ENCODE measurements around the gene LOC101059915.
"Not testable (repeated sequence)": the region's sequence is repeated elsewhere in the genome, so short reads cannot be mapped to it uniquely, and the experiment has no call there.

Gene LOC101059915

DNA sequence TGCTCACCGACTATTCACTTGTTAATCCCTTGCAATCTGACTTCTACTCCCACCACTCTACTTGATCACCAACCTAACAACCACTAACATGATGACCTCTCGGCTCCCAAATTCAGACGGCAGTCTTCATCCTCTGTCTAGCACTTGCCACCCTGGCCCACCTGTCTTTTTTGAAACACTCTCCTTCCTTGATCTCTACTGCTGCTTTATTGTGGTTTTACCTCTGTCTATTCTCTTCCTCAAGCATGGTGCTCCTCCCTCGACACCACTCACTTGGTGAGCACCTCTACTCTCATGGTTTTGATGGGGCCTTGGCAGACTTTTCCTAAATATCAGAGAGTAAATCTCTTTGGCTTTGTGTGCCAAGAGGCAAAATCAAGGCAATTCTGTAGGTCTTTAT lies 27.3 kb upstream of the LOC101059915 start:
- DNase-seq (ENCODE audit: low read depth), result no peak

DNA sequence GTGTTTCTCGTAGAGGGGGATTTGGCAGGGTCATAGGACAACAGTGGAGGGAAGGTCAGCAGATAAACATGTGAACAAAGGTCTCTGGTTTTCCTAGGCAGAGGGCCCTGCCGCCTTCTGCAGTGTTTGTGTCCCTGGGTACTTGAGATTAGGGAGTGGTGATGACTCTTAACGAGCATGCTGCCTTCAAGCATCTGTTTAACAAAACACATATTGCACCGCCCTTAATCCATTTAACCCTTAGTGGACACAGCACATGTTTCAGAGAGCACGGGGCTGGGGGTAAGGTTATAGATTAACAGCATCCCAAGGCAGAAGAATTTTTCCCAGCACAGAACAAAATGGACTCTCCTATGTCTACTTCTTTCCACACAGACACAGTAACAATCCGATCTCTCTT lies 22.9 kb upstream of the LOC101059915 start:
- DNase-seq (ENCODE audit: low read depth), result not testable (repeated sequence)

DNA sequence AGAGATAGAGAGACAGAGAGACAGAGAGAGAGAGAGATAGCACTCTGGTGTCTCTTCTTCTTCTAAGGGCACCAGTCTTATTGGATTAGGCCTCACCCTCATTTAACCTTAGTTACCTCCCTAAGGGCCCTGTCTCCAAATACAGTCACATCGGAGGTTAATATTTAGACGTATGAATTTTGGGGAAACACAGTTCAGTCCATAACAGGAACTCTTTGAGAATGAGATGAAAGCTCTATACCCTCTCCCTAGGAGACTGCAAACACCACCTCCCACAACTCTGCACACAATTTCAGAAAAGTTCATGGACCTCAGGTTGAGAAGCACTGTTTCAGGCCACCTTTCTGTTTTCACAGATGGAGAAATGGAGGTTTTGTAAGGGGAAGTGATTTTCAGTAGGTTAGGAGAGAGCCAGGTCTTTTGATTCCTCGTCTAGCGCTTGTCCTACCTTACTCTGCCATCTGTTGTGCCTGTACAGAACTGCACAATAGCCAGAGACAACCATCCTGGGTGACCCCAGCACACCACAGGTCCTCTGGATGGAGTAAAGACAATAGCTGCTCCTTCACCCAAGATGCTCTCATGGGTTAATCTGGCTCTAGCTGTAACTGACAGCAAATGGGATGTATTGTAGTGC lies 16.9 kb upstream of the LOC101059915 start:
- DNase-seq (ENCODE audit: low read depth), result no peak

DNA sequence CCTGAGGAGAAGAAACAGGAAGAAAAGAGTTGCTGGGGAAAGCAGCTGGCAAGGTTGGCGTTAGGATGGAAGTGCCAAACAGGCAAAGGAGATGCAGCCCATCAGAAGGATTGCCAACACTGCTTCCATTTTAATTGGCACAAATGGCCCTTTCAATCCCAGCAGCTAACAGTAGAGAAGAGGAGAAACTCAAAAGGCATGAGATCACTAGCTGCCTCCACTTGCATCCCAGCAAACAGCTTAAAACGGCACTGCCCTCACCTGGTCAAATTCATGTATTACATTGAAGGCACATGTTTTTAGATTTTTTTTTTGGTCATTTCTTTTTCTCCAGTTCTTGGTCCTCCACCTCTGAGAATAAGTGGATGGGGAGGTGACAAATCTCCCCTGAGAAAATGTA lies 14.9 kb upstream of the LOC101059915 start:
- DNase-seq (ENCODE audit: low read depth), result peak; percentile 33

DNA sequence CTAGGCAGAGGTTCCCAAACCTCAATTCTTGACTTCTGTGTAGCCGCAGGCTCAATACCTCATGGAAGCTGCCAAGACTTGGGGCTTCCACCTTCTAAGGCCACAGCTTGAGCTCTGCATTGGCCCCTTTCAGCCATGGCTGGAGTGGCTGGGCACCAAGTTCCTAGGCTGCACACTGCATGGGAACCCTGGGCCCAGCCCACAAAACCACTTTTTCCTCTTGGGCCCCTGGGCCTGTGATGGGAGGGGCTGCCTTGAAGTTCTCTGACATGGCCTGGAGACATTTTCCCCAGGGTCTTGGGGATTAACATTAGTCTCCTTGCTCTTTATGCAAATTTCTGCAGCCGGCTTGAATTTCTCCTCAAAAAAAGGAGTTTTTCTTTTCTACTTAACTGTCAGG lies 14.0 kb upstream of the LOC101059915 start:
- no peak for DNase-seq (ENCODE audit: low read depth)

DNA sequence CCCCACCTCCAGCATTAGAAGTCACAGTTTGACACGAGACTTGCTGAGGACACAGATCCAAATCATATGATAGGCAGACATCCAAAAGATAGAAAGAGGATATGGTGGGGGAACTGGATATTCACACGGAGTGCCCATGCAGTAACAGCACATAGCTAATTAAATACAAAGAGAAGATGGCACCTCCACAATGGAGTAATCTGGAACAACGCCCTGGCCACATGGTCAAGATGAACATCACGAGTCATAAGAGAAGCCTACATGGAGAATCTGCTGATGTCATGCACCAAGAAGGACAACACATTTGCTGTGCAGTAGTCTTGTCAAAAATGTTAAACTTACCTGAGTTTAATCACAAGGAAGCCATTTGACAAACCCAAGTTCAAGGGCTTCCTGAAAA lies 10.1 kb upstream of the LOC101059915 start:
- DNase-seq (ENCODE audit: low read depth), result no peak

DNA sequence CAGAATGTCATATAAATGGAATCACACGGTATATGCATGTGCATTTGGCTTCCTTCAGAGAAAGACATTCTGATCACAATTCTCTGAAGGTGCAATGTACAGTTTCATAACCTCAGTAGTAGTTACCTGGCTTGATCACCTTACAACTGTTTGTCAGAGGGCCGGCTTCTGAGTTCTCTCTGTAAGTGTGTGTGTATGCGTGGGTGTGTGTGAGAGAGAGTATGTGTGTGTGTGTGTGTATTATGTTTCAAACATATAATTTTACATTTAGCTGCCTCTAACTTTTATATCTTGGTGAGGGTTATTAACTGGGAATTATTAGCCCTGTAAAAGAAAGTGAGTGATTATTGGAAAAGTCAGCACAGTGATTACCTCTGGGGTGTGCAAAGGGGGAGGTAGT lies 8.0 kb upstream of the LOC101059915 start:
- no peak for DNase-seq (ENCODE audit: low read depth)

DNA sequence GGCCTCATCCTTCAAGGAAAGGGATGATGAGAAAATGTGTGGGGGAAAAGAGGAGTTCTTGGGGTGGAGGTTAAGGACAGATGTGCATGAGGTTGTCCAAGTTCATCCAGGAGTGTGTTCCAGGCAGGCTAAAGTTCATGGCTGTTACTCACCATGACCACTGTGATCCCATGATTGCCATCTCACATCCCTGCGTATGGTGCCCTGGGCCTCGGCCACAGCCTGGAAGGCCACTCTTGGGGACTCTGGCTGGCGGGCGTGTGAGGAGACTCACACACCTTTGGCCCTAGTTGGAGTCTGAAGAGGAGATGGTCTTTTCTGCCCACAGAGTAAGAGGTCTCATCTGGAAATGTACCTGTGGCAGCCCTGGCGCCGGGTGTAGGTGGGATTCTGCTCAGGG lies 7.4 kb upstream of the LOC101059915 start:
- DNase-seq (ENCODE audit: low read depth), result no peak

DNA sequence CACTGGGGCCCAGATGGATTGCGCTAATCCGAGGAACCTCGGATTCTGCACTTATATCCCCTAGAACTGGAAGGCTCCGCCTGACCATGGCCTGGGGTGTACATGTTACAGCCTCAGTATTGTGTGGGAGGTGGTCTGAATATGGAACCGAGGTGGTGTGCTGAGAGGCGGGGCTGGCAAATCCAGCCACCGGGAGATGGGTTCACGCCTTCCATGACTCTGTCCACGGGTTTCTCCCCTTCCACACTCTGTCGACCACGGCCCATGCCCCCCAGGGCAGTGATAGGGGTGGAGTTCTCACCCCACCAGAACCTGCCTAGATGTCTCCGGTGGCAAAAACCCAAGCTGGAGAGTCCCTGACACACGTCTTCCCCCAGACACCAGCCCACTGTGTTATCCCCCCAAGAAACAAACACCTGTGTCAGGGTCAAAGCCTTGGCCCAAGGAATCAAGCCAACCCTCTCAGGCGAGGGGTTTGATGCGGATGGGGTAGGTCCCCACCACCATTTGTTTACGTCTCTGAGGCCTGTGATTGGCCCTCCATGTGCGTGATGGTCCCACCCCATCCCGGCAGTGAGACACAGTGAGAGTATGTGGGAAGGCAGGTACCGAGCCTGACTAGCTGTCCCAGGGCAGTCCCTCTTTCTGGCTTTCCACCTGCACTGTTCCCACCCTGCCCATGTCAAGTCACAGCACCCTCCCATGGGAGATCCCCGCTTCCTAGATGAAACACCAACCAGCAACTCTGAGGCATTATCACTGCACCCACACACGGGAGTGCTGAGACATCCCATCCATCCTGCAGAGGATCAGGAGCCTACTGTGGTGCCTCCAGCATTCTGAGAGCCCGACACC lies 6.6 kb upstream of the LOC101059915 start:
- DNase-seq (ENCODE audit: low read depth), result no peak

DNA sequence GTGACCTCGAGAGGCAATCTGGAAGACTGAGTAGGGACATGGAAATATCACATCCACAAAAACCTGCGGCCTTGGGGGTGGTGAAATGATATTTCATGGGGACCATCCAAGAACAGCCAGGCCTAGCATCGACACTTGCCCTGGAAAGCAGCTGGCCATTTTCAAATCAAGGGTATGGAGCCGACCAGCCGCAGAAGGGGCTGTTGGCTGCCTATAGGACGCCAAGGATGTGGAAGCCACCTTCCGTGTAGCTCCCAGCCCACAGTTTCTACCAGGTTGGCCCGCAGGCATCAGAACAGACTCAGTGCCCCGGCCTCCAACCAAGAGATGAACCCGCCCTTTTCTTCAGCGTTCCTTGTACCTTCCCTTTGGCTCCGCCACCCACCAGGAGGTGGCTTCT lies 5.4 kb upstream of the LOC101059915 start:
- no peak for DNase-seq (ENCODE audit: low read depth)

DNA sequence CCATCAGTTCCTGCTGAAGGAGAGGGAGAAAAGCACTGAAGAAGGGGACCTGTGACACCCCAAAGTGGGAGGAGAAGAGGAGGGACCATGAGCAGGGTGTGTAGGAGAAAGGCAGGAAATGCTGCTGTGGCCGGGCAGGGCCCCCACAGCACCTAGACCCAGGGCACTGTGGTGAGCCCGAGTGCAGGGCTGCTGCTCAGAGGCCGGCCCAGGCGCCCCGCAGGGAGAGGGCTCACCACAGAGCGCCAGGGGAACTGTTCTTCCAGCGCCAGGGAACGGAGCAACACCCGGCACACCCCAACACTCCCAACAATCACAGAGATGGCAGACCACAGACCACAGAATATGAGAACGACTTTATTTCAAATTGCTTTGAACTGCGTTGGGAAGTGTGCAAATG lies 4.7 kb upstream of the LOC101059915 start:
- not testable (repeated sequence) for DNase-seq (ENCODE audit: low read depth)

DNA sequence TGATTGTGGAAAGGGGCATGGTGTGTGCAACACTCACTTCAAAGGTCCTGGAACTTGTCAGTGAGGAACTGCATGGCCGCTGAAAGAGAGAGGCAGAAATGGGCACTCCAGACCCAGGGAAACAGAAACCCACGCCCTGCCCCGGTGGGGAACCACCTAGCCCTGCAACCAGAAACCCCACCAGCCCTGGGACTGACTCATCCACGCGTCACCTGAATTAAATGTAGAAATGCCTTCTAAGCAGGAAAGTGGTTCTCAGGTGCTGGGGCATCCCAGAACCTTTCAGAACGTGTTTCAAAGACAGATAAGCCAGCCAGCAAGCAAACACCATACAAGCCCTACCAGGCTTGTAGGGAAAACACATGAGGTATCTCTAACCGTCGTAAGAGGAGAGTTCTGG lies 4.1 kb upstream of the LOC101059915 start:
- not testable (repeated sequence) for DNase-seq (ENCODE audit: low read depth)

DNA sequence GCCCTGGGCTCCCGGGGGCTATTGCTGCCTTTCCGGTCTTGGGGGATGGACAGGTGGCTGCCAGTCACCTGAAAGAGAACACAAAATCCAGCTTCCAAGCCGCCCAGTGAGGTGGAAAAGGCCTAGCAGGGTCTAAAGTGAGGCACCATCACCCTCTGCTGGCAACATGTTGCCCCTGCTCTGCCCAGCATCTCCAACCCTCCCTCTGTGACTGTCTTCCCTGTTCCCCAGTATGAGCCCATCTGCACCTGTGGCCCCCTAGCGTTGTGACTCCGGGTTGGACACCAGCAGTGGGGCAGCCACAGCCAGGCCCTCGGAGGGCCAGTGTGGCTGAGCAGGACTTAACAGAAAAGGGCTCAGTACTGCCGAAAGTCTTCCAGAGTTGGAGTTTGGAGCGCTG lies 3.1 kb upstream of the LOC101059915 start:
- DNase-seq (ENCODE audit: low read depth), result not testable (repeated sequence)

DNA sequence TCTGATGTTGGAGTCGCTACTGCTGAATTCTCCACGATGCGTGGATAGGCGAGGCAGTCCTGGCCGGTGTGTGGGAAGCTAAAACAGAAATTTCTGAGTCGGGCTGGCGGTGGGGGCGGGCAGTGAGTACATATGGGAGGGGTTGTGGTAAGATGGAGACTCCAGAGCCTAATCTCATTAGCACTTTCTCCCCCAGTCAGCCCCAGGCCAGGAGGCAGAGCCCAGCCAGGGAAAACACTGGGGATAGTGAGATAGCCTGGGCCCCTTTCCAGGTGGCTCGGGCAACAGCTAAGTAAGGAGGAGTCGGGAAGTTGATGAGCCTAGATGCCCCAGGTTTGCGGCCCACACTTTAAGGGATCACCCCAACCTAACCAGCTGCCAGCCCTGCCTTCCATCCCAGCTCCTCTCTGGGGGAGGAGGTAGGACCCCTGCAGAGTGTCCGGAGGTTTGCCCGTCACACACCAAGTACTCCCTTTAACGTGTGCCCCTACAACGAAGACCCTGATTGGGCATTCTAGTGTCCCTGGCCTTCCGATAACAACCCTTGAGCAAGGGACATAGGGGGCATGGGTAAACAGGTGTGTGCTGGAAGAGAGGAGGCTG lies 2.4 kb upstream of the LOC101059915 start:
- no peak for DNase-seq (ENCODE audit: low read depth)

DNA sequence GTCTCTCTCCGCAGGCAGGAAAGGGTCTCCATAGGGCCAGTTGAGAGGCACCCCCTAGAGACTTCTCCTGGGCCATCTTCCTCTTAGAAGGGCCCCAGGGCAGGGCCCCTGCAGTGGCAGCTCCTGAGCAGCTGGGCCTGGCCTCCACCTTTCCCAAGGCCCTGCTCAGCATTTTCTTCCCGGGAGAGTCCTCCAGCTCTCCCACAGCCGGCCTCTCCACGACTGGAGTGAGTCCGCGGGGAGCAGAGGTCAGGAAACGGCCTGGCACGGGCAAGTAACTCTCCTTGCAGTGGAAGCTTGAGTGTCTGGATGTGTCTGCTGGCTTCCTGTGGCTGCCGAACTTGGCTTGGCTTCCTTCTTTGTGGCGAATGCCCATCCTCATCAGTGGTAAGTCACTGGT lies 1.6 kb upstream of the LOC101059915 start:
- no peak for DNase-seq (ENCODE audit: low read depth)

DNA sequence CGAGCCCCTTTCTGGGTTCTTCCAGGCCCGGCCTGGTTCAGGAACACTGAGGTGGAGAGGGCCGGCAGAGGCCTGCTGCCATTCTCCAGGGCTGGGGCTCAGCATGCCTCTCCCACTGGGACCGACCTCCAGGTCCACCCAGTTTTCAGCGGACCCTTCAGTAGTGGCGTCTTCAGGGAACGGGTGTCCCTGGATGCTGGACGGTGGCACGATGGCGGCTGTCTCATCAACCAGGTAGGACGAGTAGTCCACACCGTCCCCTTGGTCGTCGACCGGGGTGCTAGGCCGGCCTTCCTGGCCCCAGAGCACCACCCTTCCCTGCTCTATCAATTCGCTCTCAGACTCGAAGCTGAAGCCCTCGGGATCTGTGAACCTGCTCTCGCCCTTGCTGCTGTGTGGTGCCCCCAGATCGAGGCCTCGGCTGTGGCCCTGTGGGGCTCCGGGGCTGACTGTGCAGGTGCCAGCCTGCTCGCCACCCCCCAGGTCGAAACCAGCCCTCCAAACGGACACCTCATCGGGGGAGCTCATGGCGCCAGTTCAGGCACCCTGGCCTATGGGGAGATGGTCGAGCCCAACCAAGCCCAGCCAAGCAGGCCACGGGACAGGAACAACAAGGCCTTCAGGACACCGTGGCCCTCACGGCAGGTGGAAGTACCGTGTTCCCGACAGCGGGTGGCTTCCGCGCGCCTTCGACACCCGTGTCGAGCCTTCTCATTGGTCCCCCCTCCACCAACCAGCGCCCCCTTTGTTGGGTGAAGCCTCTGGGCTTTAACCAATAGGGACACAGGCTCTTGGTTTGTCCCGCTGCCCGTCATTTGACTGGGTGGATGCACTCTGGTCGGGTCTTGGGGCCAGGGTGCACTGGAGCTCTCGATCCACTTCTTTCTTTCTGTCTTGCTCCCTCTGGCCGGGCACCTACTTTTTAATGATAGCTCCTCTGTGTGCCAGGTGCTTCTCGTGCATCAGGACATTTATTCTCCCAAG lies 814 bp upstream of the LOC101059915 start:
- no peak for DNase-seq (ENCODE audit: low read depth)

DNA sequence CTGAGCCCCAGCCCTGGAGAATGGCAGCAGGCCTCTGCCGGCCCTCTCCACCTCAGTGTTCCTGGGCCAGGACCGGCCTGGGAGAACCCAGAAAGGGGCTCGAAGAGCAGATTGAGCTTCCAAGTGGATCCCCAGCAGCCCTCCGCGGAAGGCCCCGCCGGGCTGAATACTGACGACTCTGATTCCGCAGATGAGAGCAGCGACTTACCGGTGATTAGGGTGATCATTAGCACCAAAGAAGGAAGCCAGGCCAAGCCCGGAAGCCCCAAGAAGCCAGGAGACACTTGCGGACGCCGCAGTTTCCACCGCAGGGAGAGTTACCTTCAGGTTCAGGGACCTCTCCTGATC lies 876 bp downstream of the LOC101059915 start:
- no peak for DNase-seq (ENCODE audit: low read depth)

DNA sequence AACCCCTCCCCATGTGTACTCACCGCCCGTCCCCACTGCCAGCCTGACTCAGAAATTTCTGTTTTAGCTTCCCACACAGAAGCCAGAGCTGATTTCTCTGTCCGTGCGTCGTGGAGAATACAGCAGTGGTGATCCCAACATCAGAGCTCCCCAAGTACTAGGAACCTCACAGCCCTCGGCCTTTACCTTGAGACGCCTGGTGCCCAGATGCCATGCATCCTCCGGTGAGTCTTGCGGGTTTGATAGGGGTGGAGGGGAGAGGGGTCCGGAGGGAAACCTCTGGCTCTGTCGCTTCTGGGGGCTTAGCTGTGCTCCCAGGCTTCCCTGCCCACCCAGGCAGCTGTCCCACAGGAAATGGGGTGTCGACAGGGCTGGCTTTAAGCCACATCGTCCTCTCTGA lies 2.1 kb downstream of the LOC101059915 start:
- no peak for DNase-seq (ENCODE audit: low read depth)

DNA sequence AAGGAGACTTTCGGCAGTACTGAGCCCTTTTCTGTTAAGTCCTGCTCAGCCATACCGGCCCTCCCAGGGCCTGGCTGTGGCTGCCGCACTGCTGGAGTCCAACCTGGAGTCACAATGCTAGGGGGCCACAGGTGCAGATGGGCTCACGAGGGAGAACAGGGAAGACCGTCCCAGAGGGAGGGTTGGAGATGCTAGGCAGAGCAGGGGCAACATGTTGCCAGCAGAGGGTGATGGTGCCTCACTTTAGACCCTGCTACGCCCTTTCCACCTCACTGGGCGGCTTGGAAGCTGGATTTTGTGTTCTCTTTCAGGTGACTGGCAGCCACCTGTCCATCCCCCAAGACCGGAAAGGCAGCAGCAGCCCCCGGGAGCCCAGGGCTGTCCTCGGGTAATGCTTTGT lies 2.6 kb downstream of the LOC101059915 start:
- DNase-seq (ENCODE audit: low read depth), result not testable (repeated sequence)

DNA sequence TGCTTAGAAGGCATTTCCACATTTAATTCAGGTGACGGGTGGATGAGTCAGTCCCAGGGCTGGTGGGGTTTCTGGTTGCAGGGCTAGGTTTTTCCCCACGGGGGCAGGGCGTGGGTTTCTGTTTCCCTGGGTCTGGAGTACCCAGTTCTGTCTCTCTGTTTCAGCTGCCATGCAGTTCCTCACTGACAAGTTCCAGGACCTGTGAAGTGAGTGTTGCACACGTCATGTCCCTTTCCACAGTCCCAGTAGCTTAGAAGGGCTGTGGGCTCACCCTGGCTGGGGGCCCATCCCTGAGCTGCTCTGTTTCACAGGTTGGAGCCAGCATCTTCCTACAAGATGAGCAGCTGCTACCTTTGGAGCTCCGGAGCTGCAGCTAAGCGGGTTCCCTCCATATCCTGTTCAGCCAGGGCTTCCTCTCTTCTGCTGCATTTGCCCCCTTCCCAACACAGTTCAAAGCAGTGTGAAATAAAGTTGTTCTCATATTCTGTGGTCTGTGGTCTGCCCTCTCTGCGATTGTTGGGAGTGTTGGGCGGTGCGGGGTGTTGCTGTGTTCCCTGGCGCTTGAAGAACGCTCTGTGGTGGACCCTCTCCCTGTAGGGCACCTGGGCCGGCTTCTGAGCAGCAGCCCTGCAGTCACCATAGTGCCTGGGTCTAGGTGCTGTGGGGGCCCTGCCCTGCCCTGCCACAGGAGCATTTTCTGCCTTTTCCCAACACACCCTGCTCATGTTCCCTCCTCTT lies 3.9 kb downstream of the LOC101059915 start:
- DNase-seq (ENCODE audit: low read depth), result no peak

DNA sequence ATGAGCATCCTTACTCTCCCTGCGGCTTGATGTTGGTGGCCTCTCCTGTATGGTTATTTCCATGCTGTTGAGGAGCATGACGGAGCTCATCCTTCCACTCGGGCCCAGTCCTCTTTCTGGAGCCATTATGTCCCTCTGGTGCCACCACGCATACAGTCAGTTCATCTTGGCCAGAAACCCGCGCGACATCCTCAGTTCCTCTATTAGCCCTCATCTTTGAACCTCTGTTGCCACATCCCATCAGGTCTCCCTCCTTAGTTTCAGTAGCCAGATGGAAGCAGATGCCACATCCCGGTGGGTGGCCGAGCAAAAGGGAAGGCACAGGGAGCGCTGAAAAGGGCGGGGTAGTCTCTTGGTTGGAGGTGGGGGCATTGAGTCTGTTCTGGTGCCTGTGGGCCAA lies 4.6 kb downstream of the LOC101059915 start:
- no peak for DNase-seq (ENCODE audit: low read depth)

All from fibroblast of gingiva (primary cell).